GM18909 (cell line): ENCODE data around the gene FGFR3.

Source experiments
- ATAC-seq: cut with Tn5 transposase; IDR thresholded peaks from one replicate; pipeline ENCODE4 v1.9.1; 2021; ENCODE audit warnings: mild to moderate bottlenecking; ENCODE audit not compliant: unreplicated experiment, poor library complexity

The FGFR3 gene

DNA sequence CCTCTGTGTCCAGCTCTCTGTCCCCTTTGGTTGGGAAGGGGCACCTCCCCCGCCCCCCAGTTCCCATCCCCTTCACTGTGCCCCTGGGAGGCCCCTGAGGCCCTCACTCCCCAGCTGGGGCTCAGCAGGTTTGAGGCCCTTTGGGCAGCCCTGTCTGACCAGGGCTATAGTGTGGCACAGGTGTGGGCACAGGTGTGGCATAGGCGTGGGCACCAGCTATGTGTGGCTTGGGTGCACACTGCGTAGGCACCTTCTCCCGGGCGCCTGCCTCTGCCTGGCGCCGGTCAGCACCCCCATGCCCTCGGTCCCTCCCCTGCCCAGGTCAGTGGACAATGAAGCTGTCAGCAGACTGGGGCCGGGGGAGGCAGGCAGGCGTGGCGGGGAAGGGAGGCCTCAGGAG, 7.5 kb upstream of the FGFR3 start:
- no peak for ATAC-seq

GRCh38 chr4:1786544-1787362, 6.3 kb upstream of the FGFR3 start:
- ATAC-seq, result no peak

GRCh38 chr4:1787411-1788077, 5.5 kb upstream of the FGFR3 start:
- no peak for ATAC-seq

- no peak for ATAC-seq
Observed at GRCh38 chr4:1788254-1788973, 4.7 kb upstream of the FGFR3 start.

GRCh38 chr4:1789552-1789951, 3.5 kb upstream of the FGFR3 start:
- no peak for ATAC-seq

- ATAC-seq, result no peak
Observed at GRCh38 chr4:1790005-1790404, 3.1 kb upstream of the FGFR3 start.

- ATAC-seq, result no peak
Observed at GRCh38 chr4:1792158-1792831, 798 bp upstream of the FGFR3 start.

DNA sequence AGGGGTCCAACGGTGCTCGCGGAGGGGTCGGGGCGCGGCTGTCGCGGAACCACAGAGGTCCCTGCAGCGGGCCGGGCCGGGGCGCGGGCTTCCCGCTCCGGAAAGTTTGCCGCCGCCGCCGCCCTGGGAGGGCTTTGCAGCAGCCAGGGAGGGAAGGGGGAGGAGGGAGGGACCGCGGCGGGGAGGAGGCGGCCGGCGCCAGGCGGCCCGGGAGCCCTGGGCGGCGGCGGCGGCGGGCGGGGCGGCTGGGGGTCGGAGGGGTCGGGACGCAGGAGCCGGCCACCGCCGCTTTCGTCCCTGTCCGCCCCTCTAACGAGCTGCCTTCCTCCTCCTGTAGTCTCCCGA, 375 bp downstream of the FGFR3 start:
- no peak for ATAC-seq

DNA sequence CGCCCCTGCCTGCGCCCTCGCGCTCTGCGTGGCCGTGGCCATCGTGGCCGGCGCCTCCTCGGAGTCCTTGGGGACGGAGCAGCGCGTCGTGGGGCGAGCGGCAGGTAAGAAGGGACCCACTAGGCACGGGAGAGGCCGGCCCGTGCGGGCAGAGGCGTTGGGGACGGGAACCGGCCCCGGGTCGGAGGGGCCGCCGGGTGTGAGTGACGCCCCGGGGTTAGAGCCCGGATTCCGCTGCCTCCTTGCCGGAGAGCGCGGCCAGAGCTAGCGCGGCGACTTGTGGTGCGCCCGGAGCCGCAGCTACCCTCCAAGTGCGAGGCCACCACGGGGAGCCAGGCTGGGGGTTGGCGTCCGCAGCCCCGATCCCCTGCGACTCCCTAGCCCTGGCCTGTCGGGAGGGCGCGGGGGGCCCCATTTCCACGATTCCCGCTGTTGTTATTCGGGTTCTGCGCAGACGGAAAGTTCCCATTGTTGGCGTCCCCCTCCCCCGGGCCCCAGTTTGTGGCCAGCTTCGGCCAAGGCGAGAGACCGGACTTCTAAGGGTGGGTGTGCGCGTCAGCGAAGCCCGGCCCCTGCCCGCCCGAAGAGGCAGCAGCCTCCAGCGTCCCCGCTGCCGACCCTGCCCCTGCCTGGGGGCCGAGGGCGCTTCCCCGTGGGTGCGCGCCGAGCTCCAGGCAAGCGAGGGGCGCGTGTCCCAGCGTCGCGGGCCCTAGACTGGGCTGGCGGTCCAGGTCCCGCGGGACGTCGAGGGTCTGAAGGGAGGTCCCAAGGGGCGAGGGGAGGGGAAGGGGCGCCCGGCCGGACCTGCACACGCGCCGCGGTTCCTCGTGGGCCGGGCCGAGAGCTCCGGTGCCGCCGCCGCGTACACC, 1.1 kb downstream of the FGFR3 start:
- no peak for ATAC-seq

DNA sequence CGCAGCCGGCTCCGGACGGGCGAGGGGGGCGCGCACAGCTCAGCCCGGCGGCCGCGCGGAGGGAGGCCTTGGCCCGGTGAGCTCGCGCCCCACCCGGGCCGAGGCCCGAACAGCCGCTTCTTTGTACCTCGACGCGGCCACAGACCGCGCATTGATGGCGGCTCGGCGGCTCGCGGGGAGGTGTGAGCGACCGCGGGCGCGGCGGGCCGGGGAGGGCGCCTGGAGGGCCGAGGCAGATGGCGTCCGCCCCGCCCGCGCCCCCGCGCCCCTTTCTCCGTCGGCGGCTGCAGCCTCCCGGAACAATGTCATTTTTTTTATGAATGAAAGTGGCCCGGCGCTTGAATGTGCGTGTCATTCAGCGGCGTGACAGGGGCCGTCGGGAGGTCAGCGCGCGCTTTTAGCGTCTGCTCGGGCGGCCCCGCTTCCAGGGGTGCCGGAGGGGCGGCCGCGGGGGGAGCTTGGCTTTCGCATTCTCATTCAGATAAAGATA, 1.8 kb downstream of the FGFR3 start:
- no peak for ATAC-seq

DNA sequence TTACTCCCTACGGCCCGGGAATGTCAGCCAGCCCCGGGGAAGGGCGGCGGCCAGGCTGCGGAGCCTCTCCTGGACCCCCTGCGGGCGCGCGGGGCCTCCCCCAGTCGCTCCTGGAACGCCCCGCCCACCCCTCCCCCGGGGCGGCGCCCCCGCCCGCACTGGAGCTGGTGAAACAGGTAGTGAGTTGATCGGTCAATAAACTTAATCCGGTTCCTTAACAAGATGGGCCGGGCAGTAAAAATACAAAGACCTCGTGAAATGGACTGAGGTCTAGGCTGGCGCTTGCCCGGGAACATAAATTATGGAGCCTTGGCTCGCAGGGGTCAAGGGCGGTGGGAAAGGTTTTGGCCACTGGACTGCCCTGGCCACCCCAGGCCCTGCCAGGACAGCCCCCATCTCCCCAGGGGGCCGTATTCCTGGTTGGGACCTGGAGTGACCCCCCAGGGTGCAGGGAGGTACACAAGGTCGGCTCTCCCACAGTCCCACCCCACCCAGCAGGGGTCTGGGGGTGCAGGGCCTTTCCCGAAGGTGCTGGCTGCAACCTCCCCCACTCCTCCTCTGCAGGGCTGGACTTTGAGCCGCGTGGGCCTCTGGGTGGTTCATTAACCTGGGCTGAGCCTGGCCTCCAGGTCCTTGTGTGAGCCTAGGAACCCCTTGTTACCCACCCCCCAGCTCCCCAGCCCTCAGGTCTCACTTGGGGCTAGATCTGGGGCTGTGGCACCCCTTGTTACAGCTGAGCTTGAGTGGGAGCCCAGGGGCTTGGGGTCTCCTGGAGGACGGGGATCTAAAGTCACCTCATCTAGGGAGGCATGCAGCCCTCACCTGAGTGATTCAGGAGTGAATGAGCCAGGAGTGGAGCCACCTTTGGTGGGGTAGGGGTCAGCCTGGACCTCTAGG, 2.5 kb downstream of the FGFR3 start:
- ATAC-seq, result no peak

DNA sequence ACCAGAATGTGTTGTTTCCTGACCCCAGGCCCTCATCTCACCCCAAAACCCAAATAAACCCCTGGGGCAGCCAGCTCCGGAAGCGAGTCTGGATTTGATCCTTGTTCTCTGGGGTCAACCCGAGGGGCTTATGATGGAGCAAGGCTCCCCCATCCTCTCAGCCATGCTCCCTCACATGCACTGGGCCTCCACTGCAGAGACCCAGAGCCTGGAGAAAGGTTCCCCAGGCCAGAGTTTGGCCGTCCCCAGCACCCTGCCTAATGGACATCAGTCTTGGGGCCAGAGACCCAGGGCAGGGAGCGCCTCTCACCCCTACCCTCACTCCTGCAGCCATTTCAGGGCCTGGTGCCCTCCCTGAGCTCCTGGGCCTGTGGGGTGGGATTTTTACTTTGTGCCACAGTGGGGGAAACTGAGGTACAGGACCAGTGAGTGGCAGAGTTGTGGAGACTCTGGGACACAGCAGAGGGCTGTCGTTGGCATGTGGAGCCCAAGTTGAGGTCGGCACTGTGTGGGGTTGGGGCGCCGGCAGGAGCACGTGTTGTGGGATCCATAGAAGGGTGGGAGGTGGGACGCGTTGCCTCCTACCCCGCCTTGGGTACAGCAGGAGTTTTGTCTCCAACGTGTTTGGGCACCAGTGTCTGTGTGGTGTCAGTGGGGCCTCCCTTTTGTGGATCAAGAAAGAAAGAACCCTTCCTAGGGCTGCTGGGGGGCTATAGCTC, 3.6 kb downstream of the FGFR3 start:
- no peak for ATAC-seq

DNA sequence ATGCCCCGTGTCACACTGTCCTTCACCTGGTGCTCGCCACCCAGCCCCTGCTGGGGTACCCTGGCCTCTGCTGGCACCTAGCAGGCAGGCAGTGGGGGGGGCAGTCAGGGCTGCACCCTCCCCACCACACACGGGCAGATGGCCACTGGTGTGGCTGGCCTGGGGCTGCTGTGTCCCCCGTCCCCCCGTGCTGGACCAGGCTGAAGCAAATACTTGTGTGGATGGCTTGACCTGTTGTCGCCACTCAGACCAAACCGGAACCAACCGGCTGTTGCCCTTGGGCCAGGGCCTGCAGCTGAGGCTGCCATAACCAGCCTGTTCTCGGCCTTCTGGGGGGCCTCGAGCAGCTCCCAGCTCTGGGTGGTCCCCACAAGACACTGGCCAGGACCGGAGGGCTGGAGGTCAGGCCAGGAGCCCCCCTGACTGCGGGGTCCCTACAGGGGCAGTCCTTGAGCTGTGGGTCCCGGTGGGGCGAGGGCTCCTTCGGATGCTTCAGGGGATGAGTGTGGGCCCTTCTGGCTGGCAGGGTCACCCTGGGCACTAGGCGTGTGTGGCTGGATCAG, 4.3 kb downstream of the FGFR3 start:
- ATAC-seq, result no peak

DNA sequence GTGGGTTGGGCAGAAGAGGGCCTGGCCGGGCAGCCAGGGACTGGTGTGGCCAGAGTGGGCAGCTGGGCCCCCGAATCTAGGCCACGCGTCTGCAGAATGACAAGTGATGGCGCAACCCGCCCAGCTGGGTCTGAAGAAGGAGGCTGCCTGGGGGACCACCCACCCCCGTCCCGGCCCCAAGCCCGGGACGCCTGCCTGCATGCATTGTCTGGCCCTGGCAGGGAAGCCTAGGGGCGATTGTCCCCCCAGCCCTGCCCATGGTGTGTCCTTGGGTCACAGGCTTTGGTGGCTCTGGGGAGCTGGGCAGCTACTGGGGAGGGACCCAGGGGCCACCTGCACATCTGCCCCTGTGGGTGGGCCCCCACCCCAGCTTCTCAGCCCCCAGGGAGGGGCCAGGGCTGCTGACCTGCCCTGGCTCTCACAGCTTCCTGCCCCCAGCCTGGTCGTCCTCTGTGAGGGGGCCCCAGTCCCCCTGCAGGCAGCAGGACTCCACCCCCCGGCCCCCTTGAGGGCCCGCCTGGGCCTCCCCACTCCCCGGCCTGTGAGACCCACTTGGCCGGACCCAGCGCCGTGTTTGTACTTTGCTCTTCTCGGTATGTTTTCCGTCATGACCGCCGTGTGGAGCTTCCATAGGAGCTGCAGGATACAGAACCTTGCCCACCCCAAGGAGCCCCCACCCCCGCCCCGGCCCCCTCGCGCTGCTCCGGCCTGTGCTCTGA, 4.9 kb downstream of the FGFR3 start:
- no peak for ATAC-seq

- ATAC-seq, result no peak
Observed at GRCh38 chr4:1798580-1799386, 5.7 kb downstream of the FGFR3 start.
